Bronchial epithelial cell (primary cell): ENCODE data around the gene RNFT2. TPM values are rescaled to one million over a fixed set of nuclear protein-coding genes. Genes with fewer than 3 reads are reported as not detected.

Experiments
- DNase-seq: peaks from one replicate; pipeline ENCODE4 v3.0.0-alpha.2; 2010; ENCODE audit warnings: low read depth
- FAIRE-seq: peaks from 2 replicates; lab custom pipeline; 2011; peaks lifted over from hg19 to GRCh38; lab: Jason Lieb, UNC
- H3K27me3 ChIP-seq: 2 replicates; pipeline ENCODE4 v1.5.1; 2011; ENCODE audit warnings: low read length; ENCODE audit not compliant: control insufficient read depth, insufficient read depth
- H3K36me3 ChIP-seq: 2 replicates; pipeline ENCODE4 v1.5.1; 2011; ENCODE audit warnings: low read length; ENCODE audit not compliant: control insufficient read depth, insufficient read depth
- H3K4me3 ChIP-seq: 2 replicates; pipeline ENCODE4 v1.5.1; 2011; ENCODE audit warnings: mild to moderate bottlenecking, low read depth, low read length, control low read depth
- CTCF ChIP-seq: IDR thresholded peaks from 2 replicates; pipeline ENCODE4 v1.5.1; 2011; ENCODE audit warnings: mild to moderate bottlenecking, moderate library complexity, low read length, control low read depth, inconsistent platforms; ENCODE audit not compliant: insufficient read depth, severe bottlenecking
- total RNA-seq: library from RNA; depleted of rRNA; stranded (reverse); fragments of >200 nt; gene quantifications from 2 replicates; pipeline ENCODE4 v1.2.1, GENCODE V29; 2014

Gene RNFT2
- total RNA-seq, 1 donor from 2014 or later: 0.26 TPM

- FAIRE-seq (no peak), DNase-seq (no peak)
- Histone ChIP-seq H3K4me3 (no peak overlapping the region), H3K27me3 (no peaks in the 10 kb centered on the region), H3K36me3 (no peaks in the 10 kb centered on the region)
- TF ChIP-seq CTCF: no peak
Observed at GRCh38 chr12:116761499-116761898, 23.4 kb downstream of the RNFT2 start.

GRCh38 chr12:116765271-116765670, 27.2 kb downstream of the RNFT2 start:
- Histone ChIP-seq H3K27me3 (no peaks in the 10 kb centered on the region), H3K36me3 (no peaks in the 10 kb centered on the region), H3K4me3 (no peak overlapping the region)
- no peak for DNase-seq
- FAIRE-seq: no peak
- no peak for TF ChIP-seq CTCF

GRCh38 chr12:116766285-116766684, 28.2 kb downstream of the RNFT2 start:
- no peaks in the 10 kb centered on the region for H3K27me3 ChIP-seq
- TF ChIP-seq CTCF: no peak
- H3K36me3 ChIP-seq: no peaks in the 10 kb centered on the region
- FAIRE-seq (no peak), DNase-seq (no peak)
- no peak overlapping the region for H3K4me3 ChIP-seq

- DNase-seq: no peak
- H3K27me3 ChIP-seq: no peaks in the 10 kb centered on the region
- no peak for TF ChIP-seq CTCF
- no peak overlapping the region for H3K4me3 ChIP-seq
- FAIRE-seq: no peak
- H3K36me3 ChIP-seq: no peaks in the 10 kb centered on the region
Observed at GRCh38 chr12:116766746-116767145, 28.6 kb downstream of the RNFT2 start.

- DNase-seq: peak; percentile 12
- TF ChIP-seq CTCF: no peak
- no peaks in the 10 kb centered on the region for H3K27me3 ChIP-seq
Observed at GRCh38 chr12:116771651-116772050, 33.5 kb downstream of the RNFT2 start.

GRCh38 chr12:116773276-116773731, 35.2 kb downstream of the RNFT2 start:
- Histone ChIP-seq H3K4me3 (no peak overlapping the region), H3K27me3 (no peaks in the 10 kb centered on the region), H3K36me3 (no peaks in the 10 kb centered on the region)
- no peak for TF ChIP-seq CTCF
- DNase-seq: peak; percentile 2
- no peak for FAIRE-seq

More at GRCh38 chr12:116771651-116772050, 33.5 kb downstream of the RNFT2 start:
- FAIRE-seq: no peak
- Histone ChIP-seq H3K36me3 (no peaks in the 10 kb centered on the region), H3K4me3 (no peak overlapping the region)
